ENCODE results near the gene DIPK1A. TPM values are rescaled to one million over a fixed set of nuclear protein-coding genes. Genes with fewer than 3 reads are reported as not detected.

DIPK1A gene
- total RNA-seq, 1 donor from 2014 or later: 5.0 TPM

- H3K4me1 ChIP-seq: peaks cover 35% of the 10 kb centered on the region
- no peaks in the 10 kb centered on the region for H3K9me3 ChIP-seq (replicated peaks)
- H3K27ac ChIP-seq (replicated peaks): peak overlapping the region; percentile 98
- H3K4me3 ChIP-seq: peak overlapping the region; percentile 97
- no peaks in the 10 kb centered on the region for H3K36me3 ChIP-seq
- intact Hi-C loops (cut with micrococcal nuclease): no loop called here
- DNase-seq: peak; percentile 27
- H3K27me3 ChIP-seq (ENCODE audit: low read depth): no peaks in the 10 kb centered on the region
- TF ChIP-seq CTCF (IDR thresholded peaks at IDR 0.05; ENCODE audit: borderline replicate concordance): no peak
Observed at GRCh38 chr1:92961896-92962752, 862 bp upstream of the DIPK1A start.

- peak overlapping the region; percentile 97 for H3K4me3 ChIP-seq
- peak overlapping the region; percentile 98 for H3K27ac ChIP-seq (replicated peaks)
- H3K4me1 ChIP-seq: peaks cover 49% of the 10 kb centered on the region
- intact Hi-C loops (cut with micrococcal nuclease): no loop called here
- H3K27me3 ChIP-seq (ENCODE audit: low read depth): no peaks in the 10 kb centered on the region
- peak; percentile 72 for TF ChIP-seq CTCF (IDR thresholded peaks at IDR 0.05; ENCODE audit: borderline replicate concordance)
- H3K36me3 ChIP-seq: no peaks in the 10 kb centered on the region
- DNase-seq: peak; percentile 33
- H3K9me3 ChIP-seq (replicated peaks): no peaks in the 10 kb centered on the region
Observed at GRCh38 chr1:92960395-92961130, 699 bp downstream of the DIPK1A start.

- TF ChIP-seq CTCF (IDR thresholded peaks at IDR 0.05; ENCODE audit: borderline replicate concordance): no peak
- Histone ChIP-seq H3K4me3 (no peak overlapping the region), H3K9me3 (replicated peaks) (no peaks in the 10 kb centered on the region), H3K27ac (replicated peaks) (no peak overlapping the region), H3K4me1 (peaks cover 49% of the 10 kb centered on the region), H3K36me3 (no peaks in the 10 kb centered on the region), H3K27me3 (ENCODE audit: low read depth) (no peaks in the 10 kb centered on the region)
- intact Hi-C loops (cut with micrococcal nuclease): no loop called here
- DNase-seq: no peak
Observed at GRCh38 chr1:92958203-92958970, 2.9 kb downstream of the DIPK1A start.

- intact Hi-C loops (cut with micrococcal nuclease): no loop called here
- Histone ChIP-seq H3K36me3 (no peaks in the 10 kb centered on the region), H3K9me3 (replicated peaks) (no peaks in the 10 kb centered on the region), H3K27ac (replicated peaks) (no peak overlapping the region), H3K4me1 (peaks cover 52% of the 10 kb centered on the region), H3K27me3 (ENCODE audit: low read depth) (no peaks in the 10 kb centered on the region), H3K4me3 (no peak overlapping the region)
- no peak for DNase-seq
- no peak for TF ChIP-seq CTCF (IDR thresholded peaks at IDR 0.05; ENCODE audit: borderline replicate concordance)
Observed at GRCh38 chr1:92957030-92957734, 4.1 kb downstream of the DIPK1A start.

Data from left ventricle myocardium inferior (tissue), 1 donor.